ENCODE results near the gene THSD4. TPM values are rescaled to one million over a fixed set of nuclear protein-coding genes. Genes with fewer than 3 reads are reported as not detected.

Gene THSD4
- total RNA-seq, 1 experiment from 2014 or later = 65.4 TPM

DNA sequence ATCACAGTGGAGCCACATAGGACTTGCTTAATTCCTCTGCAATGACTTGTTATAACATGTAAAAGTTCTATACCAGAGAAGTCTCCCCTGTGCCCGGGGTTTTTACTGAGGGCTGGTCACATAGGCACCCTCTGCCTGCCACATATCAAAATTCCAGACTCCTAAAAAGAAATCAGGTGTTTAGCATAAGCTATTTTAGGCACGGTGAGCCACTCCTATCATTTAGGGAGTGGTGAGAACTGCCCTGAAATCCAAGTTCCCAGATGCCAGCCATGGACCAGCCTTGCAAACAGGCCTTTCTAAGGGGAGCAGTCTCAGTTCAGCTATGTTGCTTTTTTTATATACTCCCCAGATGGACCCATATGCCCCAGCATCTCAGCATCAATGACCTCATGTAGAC is 130.3 kb downstream of the THSD4 start:
- Histone ChIP-seq H3K4me3 (ENCODE audit: low read depth in 2 of 2, low read length in 2 of 2) (no peak overlapping the region), H3K27me3 (ENCODE audit: control insufficient read depth, insufficient read depth, low read length) (no peaks in the 10 kb centered on the region), H3K36me3 (ENCODE audit: control insufficient read depth, insufficient read depth, low read length) (no peaks in the 10 kb centered on the region), H3K4me1 (ENCODE audit: control insufficient read depth, insufficient read depth, low read length) (no peaks in the 10 kb centered on the region), H3K9me3 (ENCODE audit: control insufficient read depth, insufficient read depth, low read depth, low read length) (no peaks in the 10 kb centered on the region), H3K27ac (ENCODE audit: low read length) (no peak overlapping the region)
- CTCF ChIA-PET = no interaction called here
- POLR2A ChIA-PET = no interaction called here
- intact Hi-C loops (cut with micrococcal nuclease; ENCODE audit: unreplicated experiment) = no loop called here
- in situ Hi-C loops (cut with HindIII; ENCODE audit: low pct_unique_long_range_greater_than_20kb, low sequenced_read_pairs) = no loop called here
- TF ChIP-seq, protein P1, sequence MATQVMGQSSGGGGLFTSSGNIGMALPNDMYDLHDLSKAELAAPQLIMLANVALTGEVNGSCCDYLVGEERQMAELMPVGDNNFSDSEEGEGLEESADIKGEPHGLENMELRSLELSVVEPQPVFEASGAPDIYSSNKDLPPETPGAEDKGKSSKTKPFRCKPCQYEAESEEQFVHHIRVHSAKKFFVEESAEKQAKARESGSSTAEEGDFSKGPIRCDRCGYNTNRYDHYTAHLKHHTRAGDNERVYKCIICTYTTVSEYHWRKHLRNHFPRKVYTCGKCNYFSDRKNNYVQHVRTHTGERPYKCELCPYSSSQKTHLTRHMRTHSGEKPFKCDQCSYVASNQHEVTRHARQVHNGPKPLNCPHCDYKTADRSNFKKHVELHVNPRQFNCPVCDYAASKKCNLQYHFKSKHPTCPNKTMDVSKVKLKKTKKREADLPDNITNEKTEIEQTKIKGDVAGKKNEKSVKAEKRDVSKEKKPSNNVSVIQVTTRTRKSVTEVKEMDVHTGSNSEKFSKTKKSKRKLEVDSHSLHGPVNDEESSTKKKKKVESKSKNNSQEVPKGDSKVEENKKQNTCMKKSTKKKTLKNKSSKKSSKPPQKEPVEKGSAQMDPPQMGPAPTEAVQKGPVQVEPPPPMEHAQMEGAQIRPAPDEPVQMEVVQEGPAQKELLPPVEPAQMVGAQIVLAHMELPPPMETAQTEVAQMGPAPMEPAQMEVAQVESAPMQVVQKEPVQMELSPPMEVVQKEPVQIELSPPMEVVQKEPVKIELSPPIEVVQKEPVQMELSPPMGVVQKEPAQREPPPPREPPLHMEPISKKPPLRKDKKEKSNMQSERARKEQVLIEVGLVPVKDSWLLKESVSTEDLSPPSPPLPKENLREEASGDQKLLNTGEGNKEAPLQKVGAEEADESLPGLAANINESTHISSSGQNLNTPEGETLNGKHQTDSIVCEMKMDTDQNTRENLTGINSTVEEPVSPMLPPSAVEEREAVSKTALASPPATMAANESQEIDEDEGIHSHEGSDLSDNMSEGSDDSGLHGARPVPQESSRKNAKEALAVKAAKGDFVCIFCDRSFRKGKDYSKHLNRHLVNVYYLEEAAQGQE (IDR thresholded peaks at IDR 0.05; ENCODE audit: insufficient read depth in 1 of 2, low read depth in 2 of 2, low read length in 1 of 2) = no peak
- TF ChIP-seq POLR2AphosphoS5 (IDR thresholded peaks at IDR 0.05; ENCODE audit: low read depth, low read length) (no peak), TCF7L2 (IDR thresholded peaks at IDR 0.05; ENCODE audit: low read depth, low read length) (no peak), SIN3A (IDR thresholded peaks at IDR 0.05; ENCODE audit: borderline replicate concordance, insufficient read depth, low read depth, low read length) (no peak)
- TF ChIP-seq, protein P2, sequence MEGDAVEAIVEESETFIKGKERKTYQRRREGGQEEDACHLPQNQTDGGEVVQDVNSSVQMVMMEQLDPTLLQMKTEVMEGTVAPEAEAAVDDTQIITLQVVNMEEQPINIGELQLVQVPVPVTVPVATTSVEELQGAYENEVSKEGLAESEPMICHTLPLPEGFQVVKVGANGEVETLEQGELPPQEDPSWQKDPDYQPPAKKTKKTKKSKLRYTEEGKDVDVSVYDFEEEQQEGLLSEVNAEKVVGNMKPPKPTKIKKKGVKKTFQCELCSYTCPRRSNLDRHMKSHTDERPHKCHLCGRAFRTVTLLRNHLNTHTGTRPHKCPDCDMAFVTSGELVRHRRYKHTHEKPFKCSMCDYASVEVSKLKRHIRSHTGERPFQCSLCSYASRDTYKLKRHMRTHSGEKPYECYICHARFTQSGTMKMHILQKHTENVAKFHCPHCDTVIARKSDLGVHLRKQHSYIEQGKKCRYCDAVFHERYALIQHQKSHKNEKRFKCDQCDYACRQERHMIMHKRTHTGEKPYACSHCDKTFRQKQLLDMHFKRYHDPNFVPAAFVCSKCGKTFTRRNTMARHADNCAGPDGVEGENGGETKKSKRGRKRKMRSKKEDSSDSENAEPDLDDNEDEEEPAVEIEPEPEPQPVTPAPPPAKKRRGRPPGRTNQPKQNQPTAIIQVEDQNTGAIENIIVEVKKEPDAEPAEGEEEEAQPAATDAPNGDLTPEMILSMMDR (IDR thresholded peaks at IDR 0.05) = no peak
- DNase-seq (ENCODE audit: low read depth, low spot score) (no peak), ATAC-seq (no peak)
- no TSS peak for BruUV-seq (replicated peaks)

DNA sequence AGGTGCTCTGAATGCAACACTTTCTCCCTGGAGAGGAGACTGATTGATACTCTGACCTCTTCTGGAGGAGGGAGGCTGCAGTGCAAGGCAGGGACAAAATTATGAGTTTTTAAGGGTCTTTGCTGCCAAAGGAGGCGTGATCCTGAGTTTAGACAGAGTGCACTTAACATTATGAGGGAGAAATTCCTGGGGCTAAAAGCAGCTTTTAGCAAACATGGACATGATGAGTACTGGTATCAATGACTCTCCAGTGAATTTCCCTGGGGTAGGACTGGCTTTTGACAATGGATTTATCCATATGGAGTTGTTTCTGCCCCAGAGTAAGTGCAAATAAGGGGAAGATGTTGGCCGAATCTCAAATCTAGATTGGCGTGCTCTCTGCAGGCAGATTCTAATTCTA is 133.1 kb downstream of the THSD4 start:
- peaks cover 14% of the 10 kb centered on the region for H3K4me1 ChIP-seq (ENCODE audit: control insufficient read depth, insufficient read depth, low read length)
- ATAC-seq = no peak
- BruUV-seq (replicated peaks) = no TSS peak
- TF ChIP-seq TCF7L2 (IDR thresholded peaks at IDR 0.05; ENCODE audit: low read depth, low read length) (no peak), POLR2AphosphoS5 (IDR thresholded peaks at IDR 0.05; ENCODE audit: low read depth, low read length) (no peak), SIN3A (IDR thresholded peaks at IDR 0.05; ENCODE audit: borderline replicate concordance, insufficient read depth, low read depth, low read length) (no peak)
- TF ChIP-seq, protein P1 (IDR thresholded peaks at IDR 0.05; ENCODE audit: insufficient read depth in 1 of 2, low read depth in 2 of 2, low read length in 1 of 2) = no peak
- TF ChIP-seq, protein P2 (IDR thresholded peaks at IDR 0.05) = no peak
- H3K4me3 ChIP-seq (ENCODE audit: low read depth in 2 of 2, low read length in 2 of 2) = no peak overlapping the region
- no peaks in the 10 kb centered on the region for H3K9me3 ChIP-seq (ENCODE audit: control insufficient read depth, insufficient read depth, low read depth, low read length)
- H3K27me3 ChIP-seq (ENCODE audit: control insufficient read depth, insufficient read depth, low read length) = no peaks in the 10 kb centered on the region
- DNase-seq (ENCODE audit: low read depth, low spot score) = no peak
- in situ Hi-C loops (cut with HindIII; ENCODE audit: low pct_unique_long_range_greater_than_20kb, low sequenced_read_pairs) = no loop called here
- H3K27ac ChIP-seq (ENCODE audit: low read length) = no peak overlapping the region
- ChIA-PET CTCF (no interaction called here), POLR2A (no interaction called here)
- intact Hi-C loops (cut with micrococcal nuclease; ENCODE audit: unreplicated experiment) = no loop called here
- no peaks in the 10 kb centered on the region for H3K36me3 ChIP-seq (ENCODE audit: control insufficient read depth, insufficient read depth, low read length)
